Urothelium cell line (cell line): Measurements from ENCODE around the gene CFAP97D2.
A peak's percentile ranks its signal among the peaks of the same experiment; 100 is the strongest.
"Not testable (repeated sequence)": the region's sequence is repeated elsewhere in the genome, so short reads cannot be mapped to it uniquely, and the experiment has no call there.

Experiments
- DNase-seq: peaks from one replicate; pipeline ENCODE4 v3.0.0; 2011; ENCODE audit warnings: low spot score, mixed read lengths
- FAIRE-seq: peaks from 2 replicates; lab custom pipeline; 2011; peaks lifted over from hg19 to GRCh38; lab: Jason Lieb, UNC

CFAP97D2 gene

GRCh38 chr13:114228176-114228575, 49.1 kb downstream of the CFAP97D2 start:
- FAIRE-seq (no peak), DNase-seq (no peak)

- FAIRE-seq: no peak
- no peak for DNase-seq
Measured at GRCh38 chr13:114229506-114229905, 50.4 kb downstream of the CFAP97D2 start.

- no peak for DNase-seq
- FAIRE-seq: no peak
Measured at GRCh38 chr13:114230117-114230516, 51.1 kb downstream of the CFAP97D2 start.

- FAIRE-seq (no peak), DNase-seq (no peak)
Measured at GRCh38 chr13:114230575-114230974, 51.5 kb downstream of the CFAP97D2 start.

- no peak for DNase-seq
- no peak for FAIRE-seq
Measured at GRCh38 chr13:114231886-114232285, 52.8 kb downstream of the CFAP97D2 start.

- no peak for FAIRE-seq
- DNase-seq: no peak
Measured at GRCh38 chr13:114234266-114234644, 55.2 kb downstream of the CFAP97D2 start.

- peak; percentile 98 for DNase-seq
- peak; percentile 78 for FAIRE-seq
Measured at GRCh38 chr13:114234645-114235421, 55.8 kb downstream of the CFAP97D2 start, which contains the start of gene CDC16. Gene CDC16, plus strand, starts transcription at chr13:114234897. Its CDS starts 188 bp downstream, at chr13:114235085.

GRCh38 chr13:114235697-114236096, 56.6 kb downstream of the CFAP97D2 start:
- no peak for FAIRE-seq
- DNase-seq: no peak

GRCh38 chr13:114236227-114236626, 57.2 kb downstream of the CFAP97D2 start:
- FAIRE-seq (no peak), DNase-seq (no peak)

- DNase-seq: no peak
- no peak for FAIRE-seq
Measured at GRCh38 chr13:114237415-114238112, 58.5 kb downstream of the CFAP97D2 start.

GRCh38 chr13:114241918-114242317, 62.9 kb downstream of the CFAP97D2 start:
- FAIRE-seq (no peak), DNase-seq (no peak)

- DNase-seq: no peak
- no peak for FAIRE-seq
Measured at GRCh38 chr13:114243971-114244370, 64.9 kb downstream of the CFAP97D2 start.

- FAIRE-seq (no peak), DNase-seq (no peak)
Measured at GRCh38 chr13:114244637-114245036, 65.6 kb downstream of the CFAP97D2 start.

GRCh38 chr13:114248011-114248410, 69.0 kb downstream of the CFAP97D2 start:
- FAIRE-seq (no peak), DNase-seq (no peak)

GRCh38 chr13:114249077-114249476, 70.0 kb downstream of the CFAP97D2 start:
- FAIRE-seq (no peak), DNase-seq (no peak)

GRCh38 chr13:114251639-114252440, 72.8 kb downstream of the CFAP97D2 start:
- DNase-seq, FAIRE-seq: not testable (repeated sequence)

GRCh38 chr13:114256547-114256946, 77.5 kb downstream of the CFAP97D2 start:
- no peak for FAIRE-seq
- no peak for DNase-seq

GRCh38 chr13:114257014-114257413, 78.0 kb downstream of the CFAP97D2 start:
- no peak for FAIRE-seq
- DNase-seq: no peak

GRCh38 chr13:114258589-114258988, 79.5 kb downstream of the CFAP97D2 start:
- FAIRE-seq (no peak), DNase-seq (no peak)

- FAIRE-seq (no peak), DNase-seq (no peak)
Measured at GRCh38 chr13:114259374-114259773, 80.3 kb downstream of the CFAP97D2 start.

GRCh38 chr13:114259974-114260373, 80.9 kb downstream of the CFAP97D2 start:
- DNase-seq: no peak
- no peak for FAIRE-seq
